Measurements from ENCODE around the gene TLX3. TPM values are rescaled to one million over a fixed set of nuclear protein-coding genes. Genes with fewer than 3 reads are reported as not detected.

The TLX3 gene
- not detected in 2 replicates for total RNA-seq

DNA sequence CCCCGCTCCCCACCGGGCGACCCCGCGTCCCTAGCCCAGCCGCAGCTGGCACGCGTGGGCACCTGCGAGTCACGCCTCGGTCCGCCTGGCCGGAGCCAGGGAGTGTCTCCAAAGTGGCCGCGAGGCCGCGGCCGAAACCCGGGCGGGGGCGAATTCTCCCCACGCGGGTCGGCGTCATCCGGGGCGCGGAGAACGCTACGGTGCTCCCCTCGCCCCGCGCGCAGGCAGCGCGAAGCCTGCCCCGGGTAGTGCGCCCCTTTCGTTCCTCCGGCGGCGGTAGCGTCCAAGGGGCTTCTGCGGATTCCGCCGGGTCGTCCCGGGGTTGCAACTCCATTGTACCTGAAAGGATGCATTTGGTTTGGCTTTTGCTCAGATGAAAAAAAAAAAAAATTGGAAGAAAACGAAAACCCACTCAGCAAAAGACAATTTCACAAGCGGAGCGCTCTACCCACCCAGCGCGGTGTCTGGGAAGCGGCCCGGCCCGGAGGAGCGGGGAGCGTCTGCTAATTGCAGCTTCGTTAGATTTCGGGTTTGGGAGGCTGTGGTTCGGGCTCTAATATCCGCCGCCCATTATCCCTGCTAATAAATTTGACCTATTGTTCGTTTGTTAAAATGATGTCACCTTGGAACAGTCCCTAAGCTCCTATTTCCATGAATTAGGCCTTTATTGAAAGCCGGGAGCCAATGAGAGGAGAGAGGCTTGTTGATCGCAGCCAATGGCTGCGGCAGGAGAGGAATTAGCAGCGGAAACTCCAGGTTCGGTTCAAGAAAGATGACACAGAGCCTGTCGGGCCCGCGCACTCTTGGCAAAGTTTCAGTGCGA lies at the start of gene TLX3:
Gene TLX3, plus strand, starts transcription at position 796 of the 823 bp plus-strand sequence. CDS start 118 bp downstream, outside the sequence.

Other genes starting within 250 kb of the TLX3 start
- 1,740 and 2,181 TPM in 2 replicates for gene NPM1, start 78.6 kb downstream of the TLX3 start, total RNA-seq
- gene FGF18, start 110.4 kb downstream of the TLX3 start, total RNA-seq, result 0.12 and 0.22 TPM in 2 replicates